Measurements from ENCODE around the gene CTSA.
"Not testable (repeated sequence)": the region's sequence is repeated elsewhere in the genome, so short reads cannot be mapped to it uniquely, and the experiment has no call there.

CTSA gene

GRCh38 chr20:45863543-45864470 is 27.3 kb upstream of the CTSA start:
- FAIRE-seq (no peak), DNase-seq (ENCODE audit: insufficient read length, low spot score) (no peak)

DNA sequence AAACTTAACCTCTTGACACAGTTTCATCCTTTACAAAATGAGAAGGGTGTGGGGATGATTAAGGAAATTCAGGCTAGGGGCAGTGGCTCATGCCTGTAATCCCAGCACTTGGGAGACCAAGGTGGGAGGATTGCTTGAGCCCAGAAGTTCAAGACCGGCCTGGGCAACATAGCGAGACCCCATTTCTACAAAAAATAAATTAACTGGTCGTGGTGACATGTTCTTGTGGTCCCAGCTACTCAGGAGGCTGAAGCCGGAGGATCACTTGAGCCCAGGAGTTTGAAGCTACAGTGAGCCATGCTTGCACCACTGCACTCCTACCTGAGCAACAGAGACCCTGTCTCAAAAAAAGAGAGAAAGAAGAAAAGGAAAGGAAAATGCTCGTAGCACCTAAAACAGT is 24.7 kb upstream of the CTSA start:
- no peak for FAIRE-seq

GRCh38 chr20:45867136-45867818 is 23.9 kb upstream of the CTSA start:
- FAIRE-seq (no peak), DNase-seq (ENCODE audit: insufficient read length, low spot score) (no peak)

More for the DNA sequence above, 24.7 kb upstream of the CTSA start:
- no peak for DNase-seq (ENCODE audit: insufficient read length, low spot score)

DNA sequence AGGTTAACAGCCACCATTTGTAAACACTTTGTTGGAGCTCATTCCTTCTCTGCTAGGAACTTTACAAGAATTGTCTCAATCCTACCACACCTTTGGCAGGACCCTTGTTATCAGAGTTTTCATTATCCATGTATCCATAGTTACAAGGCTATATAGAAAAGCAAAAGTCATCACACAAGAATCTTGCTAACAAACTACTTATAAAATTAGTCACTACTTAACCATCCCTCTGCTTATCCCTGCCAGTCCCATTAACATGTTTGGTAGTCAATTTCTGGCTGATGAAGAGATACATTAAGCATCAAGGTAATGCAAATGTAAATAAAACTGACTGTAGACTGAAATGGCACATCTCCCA is 23.3 kb upstream of the CTSA start:
- FAIRE-seq = no peak
- DNase-seq (ENCODE audit: insufficient read length, low spot score) = no peak

DNA sequence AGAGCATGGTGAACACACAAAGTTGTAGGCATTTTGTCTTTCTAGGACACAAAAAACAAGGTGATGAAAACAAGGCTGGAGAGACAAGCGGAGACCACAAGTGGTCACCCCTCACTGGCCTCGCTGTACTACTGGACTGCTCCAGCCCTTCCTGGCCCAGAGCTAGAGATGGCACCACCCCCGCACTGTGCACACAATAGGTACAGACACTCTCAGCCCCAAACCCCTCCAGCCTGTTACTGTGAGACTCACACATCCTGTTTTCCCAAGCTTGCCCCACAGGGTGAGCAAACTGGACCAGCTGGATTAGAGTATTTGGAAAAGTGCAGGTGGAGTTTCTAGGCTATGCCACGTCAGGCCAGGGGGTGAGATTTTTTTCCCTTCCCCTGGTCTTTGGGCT is 18.5 kb upstream of the CTSA start:
- DNase-seq (ENCODE audit: insufficient read length, low spot score) (no peak), FAIRE-seq (no peak)

- FAIRE-seq = no peak
- DNase-seq (ENCODE audit: insufficient read length, low spot score) = no peak
Measured at GRCh38 chr20:45873409-45874103, 17.6 kb upstream of the CTSA start.

DNA sequence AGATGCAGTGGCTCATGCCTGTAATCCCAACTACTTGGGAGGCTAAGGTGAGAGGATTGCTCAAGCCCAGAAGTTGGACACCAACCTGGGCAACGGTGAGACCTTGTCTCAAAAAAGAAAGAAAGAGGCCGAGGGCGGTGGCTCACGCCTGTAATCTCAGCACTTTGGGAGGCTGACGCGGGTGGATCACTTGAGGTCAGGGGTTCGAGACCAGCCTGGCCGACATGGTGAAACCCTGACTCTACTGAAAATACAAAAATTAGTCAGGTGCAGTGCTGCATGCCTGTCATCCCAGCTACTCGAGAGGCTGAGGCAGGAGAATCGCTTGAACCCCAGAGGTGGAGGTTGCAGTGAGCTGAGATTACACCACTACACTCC is 17.0 kb upstream of the CTSA start:
- not testable (repeated sequence) for FAIRE-seq; DNase-seq (ENCODE audit: insufficient read length, low spot score)

GRCh38 chr20:45874576-45874975 is 16.6 kb upstream of the CTSA start:
- DNase-seq (ENCODE audit: insufficient read length, low spot score) (no peak), FAIRE-seq (no peak)

DNA sequence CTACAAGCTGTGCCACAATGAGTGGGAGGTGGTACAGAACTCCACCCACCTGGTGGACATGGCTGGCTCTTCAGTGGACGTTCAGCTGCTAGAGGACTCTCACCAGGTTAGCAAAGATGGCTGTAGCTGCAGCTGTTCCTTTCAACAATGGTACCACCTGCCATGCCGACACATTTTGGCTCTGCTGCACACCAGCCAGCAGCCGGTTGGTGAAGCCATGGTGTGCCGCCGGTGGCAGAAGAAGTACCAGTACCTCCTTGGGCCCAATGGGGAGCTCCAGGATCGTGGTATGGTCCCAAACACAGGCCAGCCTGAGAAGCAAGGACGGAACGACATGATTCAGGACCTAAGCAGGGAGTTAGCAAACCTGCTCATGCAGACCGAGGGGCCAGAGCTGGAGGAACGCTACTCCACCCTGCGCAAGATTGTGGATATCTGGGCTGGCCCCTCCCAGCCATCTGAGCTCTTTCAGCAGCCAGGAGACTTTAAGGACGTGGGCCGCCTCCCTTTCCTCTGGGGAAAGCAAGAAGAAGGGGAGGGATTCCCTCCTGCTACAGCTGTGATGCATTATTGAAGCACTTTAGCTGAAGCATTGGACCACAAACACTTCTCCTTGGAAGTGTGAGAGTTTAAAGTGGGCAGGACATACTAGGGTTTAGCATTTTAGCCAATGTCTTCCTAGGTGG is 12.9 kb upstream of the CTSA start:
- FAIRE-seq = no peak
- no peak for DNase-seq (ENCODE audit: insufficient read length, low spot score)

- FAIRE-seq (peak; percentile 98), DNase-seq (ENCODE audit: insufficient read length, low spot score) (peak; percentile 95)
Measured at GRCh38 chr20:45880988-45881788, 9.9 kb upstream of the CTSA start, which contains the start of gene ZSWIM1. Gene ZSWIM1, plus strand, starts transcription at chr20:45881227. Its CDS starts 1,366 bp downstream, at chr20:45882593.

GRCh38 chr20:45882469-45883099 is 8.6 kb upstream of the CTSA start:
- FAIRE-seq = no peak
- no peak for DNase-seq (ENCODE audit: insufficient read length, low spot score)

GRCh38 chr20:45883100-45883469 is 8.1 kb upstream of the CTSA start:
- FAIRE-seq (no peak), DNase-seq (ENCODE audit: insufficient read length, low spot score) (no peak)

GRCh38 chr20:45886590-45887345 is 4.4 kb upstream of the CTSA start:
- no peak for DNase-seq (ENCODE audit: insufficient read length, low spot score)
- FAIRE-seq = no peak

- DNase-seq (ENCODE audit: insufficient read length, low spot score) (no peak), FAIRE-seq (no peak)
Measured at GRCh38 chr20:45887346-45887715, 3.8 kb upstream of the CTSA start, which contains the start of gene SPATA25. Gene SPATA25, minus strand, starts transcription at chr20:45887622. Its CDS starts 32 bp downstream, at chr20:45887590.

DNA sequence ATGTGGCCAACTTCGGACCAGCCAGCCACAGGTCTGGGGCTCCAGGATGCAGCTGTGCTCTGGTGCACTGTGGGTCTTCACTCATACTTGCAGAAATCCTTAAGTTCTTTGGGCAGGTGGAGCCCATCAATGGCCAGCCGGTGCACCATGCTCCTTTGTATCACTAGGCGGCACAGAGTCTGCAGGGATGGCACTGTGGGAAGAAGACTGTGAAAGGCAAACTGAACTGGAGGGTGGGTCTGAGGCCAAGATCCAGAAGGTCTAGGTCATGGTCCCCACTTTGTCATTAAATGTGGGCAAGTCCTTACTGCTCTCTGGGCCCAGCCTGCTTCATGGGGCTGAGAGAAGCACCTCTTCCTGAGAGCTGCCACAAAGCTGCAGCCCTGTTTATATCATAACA is 2.5 kb upstream of the CTSA start:
- DNase-seq (ENCODE audit: insufficient read length, low spot score) (no peak), FAIRE-seq (no peak)

GRCh38 chr20:45890077-45890984 is 804 bp upstream of the CTSA start:
- no peak for DNase-seq (ENCODE audit: insufficient read length, low spot score)
- peak; percentile 33 for FAIRE-seq

DNA sequence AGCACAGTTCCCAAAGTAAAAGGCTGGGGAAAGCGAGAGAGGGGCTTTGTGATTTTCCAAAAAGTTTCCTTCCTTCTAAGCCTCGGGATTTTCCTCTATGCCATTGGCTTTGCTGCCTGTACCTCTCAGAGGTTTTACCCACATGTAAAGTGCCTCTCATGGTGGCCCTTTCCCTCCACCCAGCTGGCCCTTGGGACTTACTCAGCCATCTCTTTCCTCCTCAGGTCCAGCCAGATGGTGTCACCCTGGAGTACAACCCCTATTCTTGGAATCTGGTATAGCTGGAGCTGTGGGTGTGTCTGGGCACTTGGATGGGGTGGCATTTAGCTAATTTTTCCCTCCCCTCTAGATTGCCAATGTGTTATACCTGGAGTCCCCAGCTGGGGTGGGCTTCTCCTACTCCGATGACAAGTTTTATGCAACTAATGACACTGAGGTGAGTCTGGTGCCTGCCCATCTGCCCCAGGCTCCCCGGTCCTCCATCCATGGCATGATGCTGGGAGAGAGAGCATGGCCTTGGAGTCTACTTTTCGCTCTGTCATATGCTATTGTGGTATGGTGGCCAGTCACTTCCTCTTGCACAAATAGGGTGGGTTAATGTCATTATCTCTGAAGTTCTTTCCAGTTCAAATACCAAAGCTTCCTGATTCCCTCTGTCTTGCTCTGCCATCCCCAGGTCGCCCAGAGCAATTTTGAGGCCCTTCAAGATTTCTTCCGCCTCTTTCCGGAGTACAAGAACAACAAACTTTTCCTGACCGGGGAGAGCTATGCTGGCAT is 1.1 kb downstream of the CTSA start:
- FAIRE-seq (no peak), DNase-seq (ENCODE audit: insufficient read length, low spot score) (no peak)
